Epithelial cell of proximal tubule (primary cell): Measurements from ENCODE around the gene PCDHGA10. TPM values are rescaled to one million over a fixed set of nuclear protein-coding genes. Genes with fewer than 3 reads are reported as not detected.
"Not testable (repeated sequence)": the region's sequence is repeated elsewhere in the genome, so short reads cannot be mapped to it uniquely, and the experiment has no call there.

ENCODE experiments used
- DNase-seq: peaks from one replicate; pipeline ENCODE4 v3.0.0-alpha.2; 2011; ENCODE audit warnings: low read depth
- H3K4me3 ChIP-seq: 2 replicates; pipeline ENCODE4 v1.5.1; 2011; ENCODE audit warnings: low read depth, mild to moderate bottlenecking, low read length
- total RNA-seq: library from RNA; depleted of rRNA; stranded (reverse); fragments of >200 nt; gene quantifications from 2 replicates; pipeline ENCODE4 v1.2.3, GENCODE V29; 2015
- TF ChIP-seq, protein P1 (sequence below): conservative IDR thresholded peaks from 2 replicates; pipeline ENCODE4 v1.5.1; 2012; ENCODE audit warnings: low read depth, mild to moderate bottlenecking, low read length

The PCDHGA10 gene
- total RNA-seq, 1 donor from 2014 or later: 1.9 TPM

DNA sequence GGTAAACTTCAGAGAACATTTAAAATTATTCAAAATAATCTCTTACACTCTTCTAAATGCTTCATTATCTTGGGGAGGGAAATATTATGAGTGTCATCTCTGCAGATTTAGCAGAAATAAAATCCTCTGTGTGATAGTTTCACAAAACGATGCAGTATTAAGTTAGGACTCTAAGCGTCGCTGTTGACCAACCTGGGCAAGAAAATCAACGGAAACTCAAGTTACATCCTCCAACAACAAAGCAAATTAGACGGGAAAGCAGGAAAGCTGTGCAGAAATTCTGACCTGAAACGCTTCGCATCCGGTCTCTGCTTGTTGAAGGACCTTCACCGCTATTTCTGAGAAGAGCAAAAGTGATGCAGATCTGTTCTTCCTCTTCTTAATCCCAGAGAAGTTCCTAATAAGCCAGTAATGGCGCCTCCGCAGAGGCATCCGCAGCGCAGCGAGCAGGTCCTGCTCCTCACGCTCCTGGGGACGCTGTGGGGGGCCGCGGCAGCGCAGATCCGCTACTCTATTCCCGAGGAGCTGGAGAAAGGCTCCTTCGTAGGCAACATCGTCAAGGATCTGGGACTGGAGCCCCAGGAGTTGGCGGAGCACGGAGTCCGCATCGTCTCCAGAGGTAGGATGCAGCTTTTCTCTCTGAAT lies 39.0 kb upstream of the PCDHGA10 start, which contains the start of gene PCDHGA6:
Gene PCDHGA6 (plus strand): TSS at position 219 of the 645 bp plus-strand sequence. CDS start 193 bp downstream, at position 412.
- peak within 1 kb of the TSS; percentile 45 for H3K4me3 ChIP-seq
- TF ChIP-seq, protein P1, sequence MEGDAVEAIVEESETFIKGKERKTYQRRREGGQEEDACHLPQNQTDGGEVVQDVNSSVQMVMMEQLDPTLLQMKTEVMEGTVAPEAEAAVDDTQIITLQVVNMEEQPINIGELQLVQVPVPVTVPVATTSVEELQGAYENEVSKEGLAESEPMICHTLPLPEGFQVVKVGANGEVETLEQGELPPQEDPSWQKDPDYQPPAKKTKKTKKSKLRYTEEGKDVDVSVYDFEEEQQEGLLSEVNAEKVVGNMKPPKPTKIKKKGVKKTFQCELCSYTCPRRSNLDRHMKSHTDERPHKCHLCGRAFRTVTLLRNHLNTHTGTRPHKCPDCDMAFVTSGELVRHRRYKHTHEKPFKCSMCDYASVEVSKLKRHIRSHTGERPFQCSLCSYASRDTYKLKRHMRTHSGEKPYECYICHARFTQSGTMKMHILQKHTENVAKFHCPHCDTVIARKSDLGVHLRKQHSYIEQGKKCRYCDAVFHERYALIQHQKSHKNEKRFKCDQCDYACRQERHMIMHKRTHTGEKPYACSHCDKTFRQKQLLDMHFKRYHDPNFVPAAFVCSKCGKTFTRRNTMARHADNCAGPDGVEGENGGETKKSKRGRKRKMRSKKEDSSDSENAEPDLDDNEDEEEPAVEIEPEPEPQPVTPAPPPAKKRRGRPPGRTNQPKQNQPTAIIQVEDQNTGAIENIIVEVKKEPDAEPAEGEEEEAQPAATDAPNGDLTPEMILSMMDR: peak; percentile 57
- no peak for DNase-seq

DNA sequence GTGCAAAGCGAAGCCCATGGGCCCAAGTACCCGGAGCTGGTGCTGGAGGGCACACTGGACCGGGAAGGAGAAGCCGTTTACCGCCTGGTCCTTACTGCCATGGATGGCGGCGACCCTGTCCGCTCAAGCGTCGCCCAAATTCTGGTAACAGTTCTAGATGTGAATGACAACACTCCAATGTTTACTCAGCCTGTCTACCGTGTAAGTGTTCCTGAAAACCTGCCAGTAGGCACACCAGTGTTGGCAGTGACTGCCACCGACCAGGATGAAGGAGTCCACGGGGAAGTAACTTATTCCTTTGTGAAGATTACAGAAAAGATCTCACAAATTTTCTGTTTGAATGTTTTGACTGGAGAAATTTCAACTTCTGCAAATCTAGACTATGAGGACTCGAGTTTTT lies 38.2 kb upstream of the PCDHGA10 start:
- no peak for DNase-seq
- no peak overlapping the region for H3K4me3 ChIP-seq
- TF ChIP-seq, protein P1: no peak

DNA sequence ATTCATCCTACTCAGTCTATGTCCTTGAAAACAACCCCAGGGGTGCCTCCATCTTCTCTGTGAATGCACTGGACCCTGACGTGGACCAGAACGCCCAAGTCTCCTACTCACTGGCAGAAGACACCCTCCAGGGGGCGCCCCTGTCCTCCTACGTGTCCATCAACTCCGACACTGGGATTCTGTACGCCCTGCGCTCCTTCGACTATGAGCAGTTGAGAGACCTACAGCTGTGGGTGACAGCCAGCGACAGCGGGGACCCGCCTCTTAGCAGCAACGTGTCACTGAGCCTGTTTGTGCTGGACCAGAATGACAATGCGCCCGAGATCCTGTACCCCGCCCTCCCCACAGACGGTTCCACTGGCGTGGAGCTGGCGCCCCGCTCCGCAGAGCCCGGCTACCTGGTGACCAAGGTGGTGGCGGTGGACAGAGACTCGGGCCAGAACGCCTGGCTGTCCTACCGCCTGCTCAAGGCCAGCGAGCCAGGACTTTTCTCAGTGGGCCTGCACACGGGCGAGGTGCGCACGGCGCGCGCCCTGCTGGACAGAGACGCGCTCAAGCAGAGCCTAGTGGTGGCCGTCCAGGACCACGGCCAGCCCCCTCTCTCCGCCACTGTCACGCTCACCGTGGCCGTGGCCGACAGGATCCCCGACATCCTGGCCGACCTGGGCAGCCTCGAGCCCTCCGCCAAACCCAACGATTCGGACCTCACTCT lies 37.2 kb upstream of the PCDHGA10 start:
- DNase-seq, H3K4me3 ChIP-seq: not testable (repeated sequence)

DNA sequence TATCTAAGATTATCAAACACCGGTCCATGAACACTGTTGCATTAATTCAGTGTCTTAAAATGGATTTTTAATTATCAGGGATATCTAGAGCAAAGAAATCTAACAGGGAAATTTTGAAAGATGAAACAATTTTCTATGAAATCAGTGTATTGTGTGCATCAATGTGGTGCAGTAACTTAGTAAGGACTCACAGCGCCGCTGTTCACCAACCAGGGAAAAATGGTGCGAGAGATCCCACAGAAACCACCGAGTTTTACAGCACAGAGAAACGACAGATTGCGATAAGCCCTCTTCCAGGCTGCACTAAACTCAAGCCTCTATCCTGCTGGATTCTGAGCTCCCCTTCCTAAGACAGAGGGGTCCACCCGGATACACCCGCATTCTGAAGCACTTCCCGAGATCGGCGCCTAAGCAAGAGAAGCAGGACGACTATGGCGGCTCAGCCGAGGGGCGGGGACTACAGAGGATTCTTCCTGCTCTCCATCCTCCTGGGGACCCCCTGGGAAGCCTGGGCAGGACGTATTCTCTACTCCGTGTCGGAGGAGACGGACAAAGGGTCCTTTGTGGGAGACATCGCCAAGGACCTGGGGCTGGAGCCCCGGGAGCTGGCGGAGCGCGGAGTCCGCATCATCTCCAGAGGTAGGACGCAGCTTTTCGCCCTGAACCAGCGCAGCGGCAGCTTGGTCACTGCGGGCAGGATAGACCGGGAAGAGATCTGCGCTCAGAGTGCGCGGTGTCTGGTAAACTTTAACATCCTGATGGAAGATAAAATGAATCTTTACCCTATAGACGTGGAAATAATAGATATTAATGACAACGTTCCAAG lies 30.1 kb upstream of the PCDHGA10 start, which contains the start of gene PCDHGA7:
Gene PCDHGA7 (plus strand): TSS at position 274 of the 826 bp plus-strand sequence. CDS start 158 bp downstream, at position 432.
- TF ChIP-seq, protein P1: peak; percentile 43
- H3K4me3 ChIP-seq: peak within 1 kb of the TSS; percentile 56
- no peak for DNase-seq

DNA sequence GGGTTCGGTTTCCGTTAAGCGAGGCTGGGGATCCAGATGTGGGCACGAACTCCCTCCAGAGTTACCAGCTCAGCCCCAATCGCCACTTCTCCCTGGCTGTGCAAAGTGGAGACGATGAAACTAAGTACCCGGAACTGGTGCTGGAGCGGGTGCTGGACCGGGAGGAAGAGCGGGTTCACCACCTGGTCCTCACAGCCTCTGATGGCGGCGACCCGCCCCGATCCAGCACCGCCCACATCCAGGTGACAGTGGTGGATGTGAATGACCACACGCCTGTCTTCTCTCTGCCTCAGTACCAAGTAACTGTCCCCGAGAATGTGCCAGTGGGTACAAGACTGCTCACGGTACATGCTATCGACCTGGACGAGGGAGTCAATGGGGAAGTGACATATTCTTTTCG lies 29.4 kb upstream of the PCDHGA10 start:
- TF ChIP-seq, protein P1: no peak
- DNase-seq: no peak
- H3K4me3 ChIP-seq: peak overlapping the region; percentile 56

DNA sequence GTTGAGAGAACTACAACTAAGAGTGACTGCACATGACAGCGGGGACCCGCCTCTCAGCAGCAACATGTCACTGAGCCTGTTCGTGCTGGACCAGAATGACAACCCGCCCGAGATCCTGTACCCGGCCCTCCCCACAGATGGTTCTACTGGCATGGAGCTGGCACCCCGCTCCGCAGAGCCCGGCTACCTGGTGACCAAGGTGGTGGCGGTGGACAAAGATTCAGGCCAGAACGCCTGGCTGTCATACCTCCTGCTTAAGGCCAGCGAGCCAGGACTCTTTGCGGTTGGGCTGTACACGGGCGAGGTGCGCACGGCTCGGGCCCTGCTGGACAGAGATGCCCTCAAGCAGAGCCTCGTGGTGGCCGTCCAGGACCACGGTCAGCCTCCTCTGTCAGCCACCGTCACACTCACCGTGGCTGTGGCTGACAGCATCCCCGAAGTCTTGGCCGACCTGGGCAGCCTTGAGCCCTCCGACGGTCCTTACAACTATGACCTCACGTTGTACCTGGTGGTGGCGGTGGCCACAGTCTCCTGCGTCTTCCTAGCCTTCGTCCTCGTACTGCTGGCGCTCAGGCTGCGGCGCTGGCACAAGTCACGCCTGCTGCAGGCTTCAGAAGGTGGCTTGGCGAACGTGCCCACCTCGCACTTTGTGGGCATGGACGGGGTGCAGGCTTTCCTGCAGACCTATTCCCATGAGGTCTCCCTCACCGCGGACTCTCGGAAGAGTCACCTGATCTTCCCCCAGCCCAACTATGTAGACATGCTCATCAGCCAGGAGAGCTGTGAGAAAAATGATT lies 28.1 kb upstream of the PCDHGA10 start:
- TF ChIP-seq, protein P1: no peak
- no peak for DNase-seq
- no peak overlapping the region for H3K4me3 ChIP-seq
